Measurements from ENCODE around the gene INO80.

INO80 gene

DNA sequence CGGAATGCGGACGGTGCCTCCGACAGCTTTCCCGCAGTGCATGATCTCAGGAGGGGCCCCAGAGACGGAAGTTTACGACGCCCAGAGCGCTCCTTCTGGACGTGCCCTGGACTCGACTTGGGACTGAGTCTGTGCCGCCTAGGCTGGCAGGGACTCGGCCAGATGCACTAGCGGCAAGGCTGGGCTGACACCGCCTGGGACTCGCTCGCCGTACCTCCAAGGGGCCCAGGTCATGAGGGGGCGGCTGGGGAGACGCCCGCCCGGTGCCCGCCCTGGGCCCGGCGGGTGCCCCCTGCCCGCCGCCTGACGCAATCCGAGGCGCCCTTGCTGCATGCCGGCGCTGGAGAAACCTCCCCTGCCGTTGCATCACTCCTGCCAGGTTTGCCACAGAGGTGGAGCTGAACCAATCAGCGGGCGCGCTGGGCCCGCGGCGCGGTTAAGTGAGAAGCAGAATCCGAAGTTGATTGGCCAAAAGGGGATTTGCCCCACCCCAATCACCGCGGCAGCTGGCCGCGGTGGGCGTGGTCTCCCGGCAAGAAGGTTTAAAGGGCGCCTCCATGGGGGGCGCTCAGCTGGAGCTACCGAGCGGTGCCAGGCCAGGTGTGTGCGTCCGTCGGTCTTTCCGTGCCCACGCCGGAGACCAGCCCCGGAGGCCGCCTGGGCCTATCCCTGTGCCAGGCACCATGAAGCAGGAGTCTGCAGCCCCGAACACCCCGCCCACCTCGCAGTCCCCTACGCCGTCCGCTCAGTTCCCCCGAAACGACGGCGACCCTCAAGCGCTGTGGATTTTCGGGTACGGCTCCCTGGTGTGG lies 163.0 kb downstream of the INO80 start, which contains the start of gene CHAC1:
TSS of gene CHAC1 (plus strand) at position 571 of the 812 bp plus-strand sequence. CDS start at position 684, 113 bp downstream.
- no peak for TF ChIP-seq CTCF (IDR thresholded peaks at IDR 0.05; ENCODE audit: insufficient read depth, low read length, poor library complexity, severe bottlenecking)
- H3K36me3 ChIP-seq (ENCODE audit: control insufficient read depth, insufficient read depth, low read length): no peaks in the 10 kb centered on the region; the same call in 1 of the 2 replicates
- H3K27me3 ChIP-seq (replicated peaks; ENCODE audit: control insufficient read depth, insufficient read depth, low read length): no peaks in the 10 kb centered on the region
- H3K4me3 ChIP-seq (replicated peaks; ENCODE audit: low read depth, low read length): peak within 1 kb of the TSS; percentile 76
- peak; percentile 97 for DNase-seq (ENCODE audit: extremely low read depth, insufficient read length)

DNA sequence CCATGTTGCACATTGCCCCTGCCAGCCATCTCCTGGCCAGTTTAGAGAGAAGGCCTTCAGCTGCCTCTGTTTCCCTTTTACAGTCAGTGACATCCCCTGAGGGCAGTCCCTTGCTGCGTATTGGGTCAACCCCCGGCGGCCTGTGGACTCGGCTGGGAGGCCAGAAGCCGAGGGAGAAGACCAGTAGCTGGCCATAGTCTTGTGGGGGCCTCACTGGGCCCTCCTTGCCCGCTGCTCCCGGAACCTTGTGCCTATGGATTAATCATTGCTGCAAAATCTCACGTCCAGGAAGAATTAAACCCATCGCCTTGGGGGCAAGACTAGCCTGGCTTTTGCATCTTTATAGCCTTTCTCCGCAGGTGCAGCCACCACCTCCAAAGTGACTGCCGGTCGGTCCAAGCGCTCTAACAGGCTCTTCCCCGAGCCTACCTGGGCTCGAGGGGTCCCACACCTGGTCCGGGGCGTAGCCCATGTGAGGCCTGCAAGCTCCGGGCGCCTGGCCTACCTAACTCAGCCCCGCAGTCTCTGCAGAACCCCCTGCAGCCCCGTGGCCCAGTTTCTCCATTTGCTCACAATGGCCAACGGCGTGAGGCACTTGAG lies 163.7 kb downstream of the INO80 start:
- H3K36me3 ChIP-seq (ENCODE audit: control insufficient read depth, insufficient read depth, low read length): no peaks in the 10 kb centered on the region; the same call in 1 of the 2 replicates
- DNase-seq (ENCODE audit: extremely low read depth, insufficient read length): no peak
- no peak for TF ChIP-seq CTCF (IDR thresholded peaks at IDR 0.05; ENCODE audit: insufficient read depth, low read length, poor library complexity, severe bottlenecking)
- H3K27me3 ChIP-seq (replicated peaks; ENCODE audit: control insufficient read depth, insufficient read depth, low read length): no peaks in the 10 kb centered on the region
- peak overlapping the region; percentile 76 for H3K4me3 ChIP-seq (replicated peaks; ENCODE audit: low read depth, low read length)

DNA sequence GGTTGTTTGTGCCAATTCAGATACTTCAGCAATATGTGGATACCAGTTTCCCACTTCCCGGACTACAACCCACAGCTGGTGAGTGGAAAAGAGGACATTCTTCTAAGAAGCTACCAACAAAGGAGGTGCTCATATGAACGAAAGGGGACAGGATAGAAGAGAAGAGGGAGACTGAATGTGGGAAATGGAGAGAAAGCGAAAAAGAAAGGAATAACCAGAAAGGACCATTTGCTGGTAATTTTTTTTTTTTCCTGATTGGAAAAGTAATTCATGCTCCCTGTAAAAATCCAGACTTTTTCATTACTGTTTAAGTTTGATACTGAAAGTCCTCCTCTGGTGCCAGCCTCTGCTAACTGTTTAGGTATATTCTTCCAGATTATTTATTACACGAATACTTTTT lies 164.3 kb downstream of the INO80 start:
- DNase-seq (ENCODE audit: extremely low read depth, insufficient read length): no peak
- no peaks in the 10 kb centered on the region; the same call in 1 of the 2 replicates for H3K36me3 ChIP-seq (ENCODE audit: control insufficient read depth, insufficient read depth, low read length)
- H3K4me3 ChIP-seq (replicated peaks; ENCODE audit: low read depth, low read length): no peak overlapping the region
- TF ChIP-seq CTCF (IDR thresholded peaks at IDR 0.05; ENCODE audit: insufficient read depth, low read length, poor library complexity, severe bottlenecking): no peak
- no peaks in the 10 kb centered on the region for H3K27me3 ChIP-seq (replicated peaks; ENCODE audit: control insufficient read depth, insufficient read depth, low read length)

DNA sequence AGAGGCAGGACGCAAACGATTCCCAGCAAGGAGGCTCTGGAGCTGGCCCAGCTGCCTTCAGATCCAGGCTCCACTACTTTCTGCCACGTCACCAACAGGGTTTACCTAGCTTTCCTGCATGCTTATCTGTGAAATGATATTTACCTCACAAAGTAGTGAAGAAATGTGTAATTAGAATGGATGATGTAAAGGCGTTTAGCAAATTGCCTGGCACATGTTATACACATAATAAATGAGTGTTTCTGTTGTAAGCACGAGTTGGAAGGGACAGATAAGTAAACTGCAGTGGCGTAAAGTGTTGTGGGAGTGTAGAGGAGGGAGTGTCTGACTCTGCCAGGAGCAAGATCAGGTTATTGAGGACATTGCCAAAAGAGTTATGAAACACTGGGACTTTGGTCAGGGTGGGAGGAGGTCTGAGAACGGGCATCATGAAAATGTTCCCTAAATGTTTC lies 166.3 kb downstream of the INO80 start:
- no peaks in the 10 kb centered on the region for H3K27me3 ChIP-seq (replicated peaks; ENCODE audit: control insufficient read depth, insufficient read depth, low read length)
- no peak for TF ChIP-seq CTCF (IDR thresholded peaks at IDR 0.05; ENCODE audit: insufficient read depth, low read length, poor library complexity, severe bottlenecking)
- H3K4me3 ChIP-seq (replicated peaks; ENCODE audit: low read depth, low read length): no peak overlapping the region
- no peak for DNase-seq (ENCODE audit: extremely low read depth, insufficient read length)
- no peaks in the 10 kb centered on the region for H3K36me3 ChIP-seq (ENCODE audit: control insufficient read depth, insufficient read depth, low read length)

DNA sequence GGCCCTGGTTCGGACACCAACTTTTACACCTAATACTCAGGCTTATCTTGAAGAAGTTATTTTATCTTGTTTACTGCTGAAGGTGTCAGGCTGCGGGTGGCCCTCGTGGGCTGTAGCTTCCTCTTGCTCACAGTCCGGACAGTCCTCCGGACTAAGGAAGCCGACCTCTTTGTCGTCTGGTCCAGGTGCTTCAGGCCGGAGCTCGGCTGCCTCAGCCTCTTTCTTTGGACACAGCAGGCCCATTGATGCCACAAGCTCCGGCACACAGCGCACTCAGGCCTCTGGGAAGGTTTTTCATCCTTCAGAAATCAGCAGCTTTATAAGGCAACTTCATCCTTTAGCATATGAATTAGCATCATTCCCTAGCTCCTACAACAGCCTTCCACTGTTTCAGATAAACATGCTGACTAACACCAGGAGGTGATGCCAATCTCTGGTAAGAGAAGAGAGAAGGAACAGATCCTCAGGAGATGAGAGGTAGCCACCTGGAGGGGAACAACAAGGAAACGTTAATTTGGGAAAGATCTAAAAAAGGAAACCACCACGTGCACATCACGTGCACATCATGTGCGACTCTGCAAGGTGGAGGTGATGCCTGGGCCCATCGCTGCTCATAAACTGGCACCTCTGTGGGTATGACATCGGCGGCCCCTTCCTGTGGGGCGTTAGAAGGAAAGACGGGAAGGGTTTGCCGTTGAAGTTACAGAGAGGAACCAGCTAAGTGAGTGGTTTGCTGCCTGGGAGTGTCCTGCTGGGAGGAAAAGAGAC lies 167.2 kb downstream of the INO80 start:
- H3K4me3 ChIP-seq (replicated peaks; ENCODE audit: low read depth, low read length): no peak overlapping the region
- no peaks in the 10 kb centered on the region for H3K27me3 ChIP-seq (replicated peaks; ENCODE audit: control insufficient read depth, insufficient read depth, low read length)
- no peak for DNase-seq (ENCODE audit: extremely low read depth, insufficient read length)
- no peaks in the 10 kb centered on the region for H3K36me3 ChIP-seq (ENCODE audit: control insufficient read depth, insufficient read depth, low read length)
- TF ChIP-seq CTCF (IDR thresholded peaks at IDR 0.05; ENCODE audit: insufficient read depth, low read length, poor library complexity, severe bottlenecking): no peak

All from GM06990 (cell line).